ENCODE measurements around the gene KCNQ5.

Gene KCNQ5

DNA sequence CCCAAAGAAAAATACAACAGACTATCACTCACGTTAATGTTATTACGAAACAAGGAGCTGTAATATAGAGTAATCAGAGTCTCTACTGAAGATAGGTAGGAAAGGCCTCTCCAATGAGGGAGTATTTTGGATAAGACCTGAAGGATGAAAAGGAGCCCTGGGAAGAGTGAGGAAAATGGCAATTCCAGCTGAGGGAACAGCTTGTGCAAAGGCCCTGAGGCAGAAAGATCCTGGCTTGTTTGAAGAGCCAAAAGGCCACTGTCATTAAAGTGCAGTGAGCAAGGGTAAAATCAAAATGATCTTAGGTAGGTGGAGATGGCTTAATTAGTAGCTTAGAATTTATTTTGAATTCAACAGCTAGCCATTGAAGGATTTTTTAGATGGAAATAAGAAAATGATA is 464.9 kb downstream of the KCNQ5 start:
- Mint-ChIP-seq H3K27ac (no peak overlapping the region), H3K27me3 (no peaks in the 10 kb centered on the region), H3K36me3 (peaks cover 15% of the 10 kb centered on the region), H3K9me3 (peaks cover 1% of the 10 kb centered on the region), H3K4me3 (no peak overlapping the region), H3K4me1 (no peaks in the 10 kb centered on the region)
- ATAC-seq (ENCODE audit: low read depth) (no peak), DNase-seq (ENCODE audit: low spot score in 2 of 2) (no peak)

DNA sequence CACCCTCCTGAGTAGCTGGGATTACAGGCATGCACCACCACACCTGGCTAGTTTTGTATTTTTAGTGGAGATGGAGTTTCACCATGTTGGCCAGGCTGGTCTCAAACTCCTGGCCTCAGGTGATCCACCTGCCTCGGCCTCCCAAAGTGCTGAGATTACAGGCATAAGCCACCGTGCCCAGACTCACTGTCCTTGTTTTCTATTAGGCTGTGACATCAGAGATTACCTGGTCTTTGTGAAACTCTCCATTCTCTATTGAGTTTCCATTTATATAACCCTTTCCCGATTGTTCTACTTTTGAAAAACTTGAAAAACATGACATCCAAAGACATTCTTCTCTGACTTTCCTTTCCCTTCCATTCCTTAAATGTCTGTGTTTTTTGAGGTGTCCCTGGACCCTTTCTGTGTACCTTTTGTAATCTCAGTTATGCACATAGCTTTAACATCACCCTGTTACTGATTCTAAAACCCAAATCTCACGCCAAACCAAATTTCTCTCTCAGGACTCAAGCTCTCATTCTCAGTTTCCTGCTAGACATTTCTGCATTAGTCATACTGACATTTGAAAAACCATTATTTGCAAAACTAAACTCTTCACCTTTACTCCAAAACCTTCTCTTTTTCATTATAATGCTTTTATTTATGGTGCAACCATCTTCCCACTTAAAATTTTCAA is 466.4 kb downstream of the KCNQ5 start:
- H3K4me3 Mint-ChIP-seq: no peak overlapping the region
- no peaks in the 10 kb centered on the region for H3K4me1 Mint-ChIP-seq
- H3K36me3 Mint-ChIP-seq: peaks cover 20% of the 10 kb centered on the region
- ATAC-seq (ENCODE audit: low read depth) (no peak), DNase-seq (ENCODE audit: low spot score in 2 of 2) (no peak)
- H3K27me3 Mint-ChIP-seq: no peaks in the 10 kb centered on the region
- H3K27ac Mint-ChIP-seq: no peak overlapping the region
- H3K9me3 Mint-ChIP-seq: peaks cover 2% of the 10 kb centered on the region

DNA sequence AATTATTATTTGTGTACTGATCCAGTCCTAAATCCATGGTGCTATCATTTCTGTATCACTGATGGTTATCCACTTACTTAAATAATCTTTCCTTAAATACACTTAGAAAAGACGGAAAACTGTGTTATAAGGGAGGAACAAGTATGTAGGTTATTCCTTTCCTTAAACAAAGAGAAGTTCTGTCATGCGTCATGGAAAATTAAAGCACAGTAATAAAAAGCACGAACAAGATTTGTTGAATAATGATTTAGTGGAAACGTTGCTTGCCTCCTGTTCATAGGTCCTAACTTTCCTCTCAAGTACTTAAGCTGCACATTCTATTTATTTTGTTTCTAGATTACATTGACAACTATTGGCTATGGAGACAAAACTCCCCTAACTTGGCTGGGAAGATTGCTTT is 483.1 kb downstream of the KCNQ5 start:
- Mint-ChIP-seq H3K27ac (no peak overlapping the region), H3K27me3 (no peaks in the 10 kb centered on the region), H3K4me3 (no peak overlapping the region), H3K4me1 (no peaks in the 10 kb centered on the region), H3K9me3 (peaks cover 3% of the 10 kb centered on the region), H3K36me3 (no peaks in the 10 kb centered on the region)
- DNase-seq (ENCODE audit: low spot score in 2 of 2) (no peak), ATAC-seq (ENCODE audit: low read depth) (no peak)

DNA sequence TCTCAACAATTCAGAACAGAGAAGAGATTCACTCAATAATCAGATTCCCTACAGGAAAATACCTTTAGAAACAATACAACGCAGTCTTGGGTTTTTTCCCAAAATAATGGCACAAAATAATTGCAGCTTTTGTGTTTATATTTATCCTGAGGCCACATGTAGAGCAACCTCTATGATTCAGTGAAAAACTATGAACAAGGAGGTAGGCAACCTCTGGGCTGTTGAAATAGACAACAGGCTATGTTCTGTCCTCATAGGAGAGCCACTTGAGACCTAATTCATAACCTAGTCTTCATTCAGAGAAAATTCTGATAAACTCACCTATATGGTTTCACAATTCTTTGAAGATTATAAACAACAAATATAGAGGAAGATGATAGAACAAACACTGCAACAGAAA is 485.2 kb downstream of the KCNQ5 start:
- Mint-ChIP-seq H3K27ac (no peak overlapping the region), H3K4me1 (no peaks in the 10 kb centered on the region), H3K4me3 (no peak overlapping the region), H3K27me3 (no peaks in the 10 kb centered on the region), H3K36me3 (no peaks in the 10 kb centered on the region), H3K9me3 (peaks cover 3% of the 10 kb centered on the region)
- ATAC-seq (ENCODE audit: low read depth) (no peak), DNase-seq (ENCODE audit: low spot score in 2 of 2) (no peak)

DNA sequence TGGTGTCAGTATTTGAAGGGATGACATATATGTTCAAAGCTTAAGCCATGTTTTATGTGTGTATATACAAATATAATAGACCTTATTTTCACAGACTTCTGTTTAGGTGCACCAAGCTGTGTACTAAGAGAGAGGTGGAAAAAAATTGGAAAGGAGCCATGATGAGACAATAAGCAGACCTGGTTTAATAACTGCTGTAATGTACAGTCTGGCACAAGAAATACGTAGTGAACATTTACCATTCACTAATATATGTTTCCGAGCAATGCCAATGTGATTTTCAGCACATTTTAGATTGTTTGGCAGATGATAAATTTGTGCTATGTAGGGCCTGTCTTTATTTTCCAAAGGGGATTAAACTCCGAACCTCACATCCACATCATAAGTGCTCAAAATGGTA is 487.1 kb downstream of the KCNQ5 start:
- ATAC-seq (ENCODE audit: low read depth) (no peak), DNase-seq (ENCODE audit: low spot score in 2 of 2) (no peak)
- H3K4me1 Mint-ChIP-seq: no peaks in the 10 kb centered on the region
- no peak overlapping the region for H3K27ac Mint-ChIP-seq
- H3K9me3 Mint-ChIP-seq: no peaks in the 10 kb centered on the region
- no peaks in the 10 kb centered on the region for H3K27me3 Mint-ChIP-seq
- peaks cover 4% of the 10 kb centered on the region for H3K36me3 Mint-ChIP-seq
- no peak overlapping the region for H3K4me3 Mint-ChIP-seq

DNA sequence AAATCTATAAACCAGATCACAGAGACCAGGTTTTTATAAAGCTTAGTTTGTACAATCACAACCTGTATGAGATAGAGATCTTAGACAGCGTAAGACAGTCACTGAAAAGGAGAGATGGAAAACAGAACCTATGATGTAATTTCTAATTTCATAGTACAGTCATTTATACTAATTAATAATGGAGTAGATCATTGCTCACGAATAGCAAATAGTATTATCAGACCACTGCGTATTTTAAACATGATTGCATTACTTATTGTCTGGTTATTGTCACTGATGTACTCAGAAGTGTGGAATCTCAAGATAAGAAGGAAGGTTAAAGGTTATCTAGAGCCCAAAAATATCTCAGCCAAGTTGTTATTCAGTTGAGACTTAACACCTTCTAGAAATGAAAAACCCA is 487.8 kb downstream of the KCNQ5 start:
- H3K4me1 Mint-ChIP-seq: no peaks in the 10 kb centered on the region
- ATAC-seq (ENCODE audit: low read depth) (no peak), DNase-seq (ENCODE audit: low spot score in 2 of 2) (no peak)
- no peaks in the 10 kb centered on the region for H3K9me3 Mint-ChIP-seq
- peaks cover 4% of the 10 kb centered on the region for H3K36me3 Mint-ChIP-seq
- H3K27me3 Mint-ChIP-seq: no peaks in the 10 kb centered on the region
- H3K27ac Mint-ChIP-seq: no peak overlapping the region
- no peak overlapping the region for H3K4me3 Mint-ChIP-seq

DNA sequence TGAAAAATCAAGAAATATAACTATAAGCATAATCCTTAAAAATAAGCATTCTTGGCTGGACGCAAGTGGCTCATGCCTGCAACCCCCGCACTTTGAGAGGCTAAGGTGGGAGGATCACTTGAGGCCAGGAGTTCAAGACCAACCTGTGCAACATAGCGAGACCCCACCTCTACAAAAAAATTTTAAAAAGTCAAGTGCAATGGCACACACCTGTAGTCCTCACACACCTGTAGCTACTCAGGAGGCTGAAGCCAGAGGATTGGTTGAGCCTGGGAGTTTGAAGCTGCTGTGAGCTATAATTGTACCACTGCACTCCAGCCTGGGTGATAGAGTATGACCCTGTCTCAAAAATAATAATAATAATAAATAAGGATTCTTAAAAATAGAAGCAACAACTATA is 494.5 kb downstream of the KCNQ5 start:
- H3K4me3 Mint-ChIP-seq: no peak overlapping the region
- no peaks in the 10 kb centered on the region for H3K4me1 Mint-ChIP-seq
- no peak overlapping the region for H3K27ac Mint-ChIP-seq
- ATAC-seq (ENCODE audit: low read depth): no peak
- no peaks in the 10 kb centered on the region for H3K27me3 Mint-ChIP-seq
- DNase-seq (ENCODE audit: low spot score in 2 of 2): no peak
- no peaks in the 10 kb centered on the region for H3K9me3 Mint-ChIP-seq
- peaks cover 11% of the 10 kb centered on the region for H3K36me3 Mint-ChIP-seq

DNA sequence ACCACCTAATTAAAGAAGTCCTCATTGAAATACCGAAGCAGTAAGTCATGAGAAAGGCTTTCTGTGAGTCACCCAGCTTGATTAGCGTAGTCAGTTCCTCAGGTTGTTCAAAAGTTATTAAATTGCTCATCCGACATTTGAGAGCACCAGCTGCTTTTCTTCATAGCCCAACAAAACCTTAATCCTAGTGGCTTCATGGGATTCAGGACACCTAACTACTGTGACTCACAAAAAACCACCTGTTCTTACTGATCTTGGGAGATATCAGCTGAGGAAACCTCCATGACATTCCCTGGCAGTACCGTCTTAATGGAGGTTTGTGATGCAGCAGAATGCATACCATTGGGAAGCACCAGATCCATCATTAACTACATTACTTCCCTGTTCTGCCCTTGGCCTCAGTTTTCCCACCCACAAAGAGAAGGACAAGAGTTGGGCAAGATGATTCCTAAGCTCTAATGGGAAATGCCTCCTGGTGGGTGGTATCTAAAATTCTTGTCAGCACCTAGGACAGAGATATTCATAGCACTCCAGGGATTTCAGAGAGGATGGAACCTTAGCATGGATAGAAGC is 499.6 kb downstream of the KCNQ5 start:
- Mint-ChIP-seq H3K36me3 (peaks cover 4% of the 10 kb centered on the region), H3K9me3 (no peaks in the 10 kb centered on the region), H3K4me3 (no peak overlapping the region), H3K27ac (no peak overlapping the region), H3K27me3 (no peaks in the 10 kb centered on the region), H3K4me1 (no peaks in the 10 kb centered on the region)
- no peak for DNase-seq (ENCODE audit: low spot score in 2 of 2)
- ATAC-seq (ENCODE audit: low read depth): no peak

DNA sequence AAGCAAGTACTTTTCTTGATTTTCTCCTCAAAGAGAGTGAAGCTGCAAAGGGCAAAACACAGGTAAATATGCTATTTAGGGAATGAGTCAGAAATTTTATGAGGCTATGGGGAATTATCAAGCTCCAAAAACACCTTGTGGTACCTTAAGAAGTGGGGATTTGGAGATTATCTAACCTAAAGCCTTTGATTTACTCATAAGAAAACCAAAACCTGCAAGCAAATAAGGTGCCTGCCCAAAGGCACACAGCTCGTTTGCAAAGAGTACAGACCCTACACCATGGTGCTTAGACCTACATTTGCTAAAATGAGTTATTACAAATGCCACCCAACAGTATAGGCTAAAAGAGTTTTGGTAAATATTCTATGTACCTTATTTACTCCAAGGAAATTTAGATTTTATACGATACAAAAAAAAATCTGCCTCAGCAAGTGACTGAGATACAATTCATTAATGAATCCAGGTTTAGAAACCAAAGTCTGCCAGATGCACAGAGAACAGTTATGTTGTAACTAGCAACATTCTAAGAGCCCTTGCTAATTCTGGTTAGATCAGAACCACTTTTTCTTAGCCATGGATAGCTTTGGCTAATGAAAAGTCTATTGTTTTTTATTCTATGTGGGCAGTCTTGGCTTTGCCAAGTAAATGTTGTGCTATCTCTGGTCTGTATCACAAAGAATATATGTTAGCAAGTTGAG is 501.9 kb downstream of the KCNQ5 start:
- ATAC-seq (ENCODE audit: low read depth): no peak
- Mint-ChIP-seq H3K36me3 (peaks cover 4% of the 10 kb centered on the region), H3K4me3 (no peak overlapping the region), H3K4me1 (no peaks in the 10 kb centered on the region), H3K9me3 (no peaks in the 10 kb centered on the region), H3K27ac (no peak overlapping the region), H3K27me3 (no peaks in the 10 kb centered on the region)
- no peak for DNase-seq (ENCODE audit: low spot score in 2 of 2)

DNA sequence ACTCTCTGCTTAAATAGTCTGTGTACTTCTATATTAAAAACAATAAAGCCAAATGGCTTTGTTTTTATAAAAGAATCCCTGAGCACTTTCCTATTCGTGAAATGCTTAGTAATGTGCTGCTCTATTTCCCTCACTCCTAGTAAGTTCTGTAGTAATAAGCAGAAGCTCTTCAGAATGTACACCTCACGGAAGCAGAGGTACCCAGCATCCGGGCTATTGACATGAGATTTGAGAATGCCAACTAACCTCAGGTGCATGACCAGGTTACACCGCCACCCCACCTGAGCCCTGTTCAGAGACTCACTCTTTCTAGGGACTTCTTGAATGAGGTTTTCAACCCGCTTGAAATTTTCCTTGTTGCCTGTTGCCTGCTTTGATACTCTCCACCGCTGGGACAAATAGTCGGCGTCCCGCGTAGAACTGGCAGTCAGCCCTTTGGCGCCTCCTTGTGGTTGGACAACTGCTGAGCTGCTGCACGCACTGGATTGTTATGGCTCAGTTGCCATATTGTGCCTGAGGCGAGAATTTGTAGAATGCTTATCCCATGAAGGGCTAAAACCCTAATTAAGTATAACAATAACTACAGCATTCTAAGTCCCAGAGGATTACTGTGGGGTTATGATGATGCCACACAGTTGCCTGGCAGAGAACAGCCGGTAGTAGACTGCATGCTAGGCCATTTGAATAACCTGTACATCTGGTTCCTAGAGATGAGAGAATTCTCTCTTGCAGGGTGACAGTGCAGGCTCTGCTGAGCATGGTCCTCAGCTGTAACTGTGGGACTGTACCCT is 508.0 kb downstream of the KCNQ5 start:
- Mint-ChIP-seq H3K4me3 (peak overlapping the region; percentile 69), H3K9me3 (no peaks in the 10 kb centered on the region), H3K27ac (no peak overlapping the region), H3K27me3 (no peaks in the 10 kb centered on the region), H3K36me3 (peaks cover 6% of the 10 kb centered on the region), H3K4me1 (peaks cover 7% of the 10 kb centered on the region)
- ATAC-seq (ENCODE audit: low read depth): peak; percentile 92
- DNase-seq (ENCODE audit: low spot score in 2 of 2): peak; percentile 84 to 90

DNA sequence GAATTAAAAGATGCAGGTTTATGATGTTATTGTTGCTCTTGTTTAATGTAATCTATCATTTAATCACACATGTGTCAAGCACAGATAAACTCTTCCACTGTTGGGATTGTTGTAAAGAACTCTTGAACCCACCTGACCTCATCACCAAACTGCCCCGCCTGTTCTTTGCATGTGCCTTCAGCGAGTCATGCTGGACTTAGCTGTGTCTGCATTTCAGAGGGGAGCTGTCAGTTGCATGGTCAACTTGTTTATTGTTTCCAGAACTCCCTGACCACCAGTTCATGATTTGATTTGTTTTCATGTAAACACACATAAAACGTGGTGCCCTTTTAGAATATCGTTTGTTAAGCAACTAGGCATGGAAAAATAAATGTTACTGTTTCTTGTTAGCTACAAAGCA is 509.8 kb downstream of the KCNQ5 start:
- Mint-ChIP-seq H3K4me1 (peaks cover 7% of the 10 kb centered on the region), H3K4me3 (no peak overlapping the region), H3K36me3 (peaks cover 8% of the 10 kb centered on the region), H3K27ac (no peak overlapping the region), H3K27me3 (no peaks in the 10 kb centered on the region), H3K9me3 (no peaks in the 10 kb centered on the region)
- ATAC-seq (ENCODE audit: low read depth) (no peak), DNase-seq (ENCODE audit: low spot score in 2 of 2) (no peak)

DNA sequence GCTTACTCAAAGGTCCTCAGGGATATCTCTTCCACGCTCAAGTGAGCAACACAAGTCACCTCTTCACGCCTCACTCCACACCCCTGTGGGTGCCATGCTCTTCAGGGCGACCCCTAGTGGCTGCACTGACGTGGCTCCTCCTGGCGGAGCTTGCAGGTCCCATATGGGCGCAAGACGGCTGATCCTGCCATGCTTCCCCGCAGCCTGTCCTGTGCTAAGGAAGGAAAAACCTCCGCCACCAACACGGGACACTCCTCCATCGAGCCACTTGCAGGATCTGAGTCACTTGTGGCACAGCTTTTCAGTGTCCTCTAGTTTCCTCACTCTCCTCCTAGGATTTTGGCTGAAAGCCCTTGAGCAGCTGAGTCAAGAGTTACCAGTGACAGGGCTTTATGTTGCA is 512.7 kb downstream of the KCNQ5 start:
- Mint-ChIP-seq H3K9me3 (no peaks in the 10 kb centered on the region), H3K4me3 (no peak overlapping the region), H3K4me1 (peaks cover 7% of the 10 kb centered on the region), H3K27me3 (no peaks in the 10 kb centered on the region), H3K27ac (no peak overlapping the region), H3K36me3 (peaks cover 13% of the 10 kb centered on the region)
- ATAC-seq (ENCODE audit: low read depth): peak; percentile 58
- peak; percentile 39 to 44 for DNase-seq (ENCODE audit: low spot score in 2 of 2)

DNA sequence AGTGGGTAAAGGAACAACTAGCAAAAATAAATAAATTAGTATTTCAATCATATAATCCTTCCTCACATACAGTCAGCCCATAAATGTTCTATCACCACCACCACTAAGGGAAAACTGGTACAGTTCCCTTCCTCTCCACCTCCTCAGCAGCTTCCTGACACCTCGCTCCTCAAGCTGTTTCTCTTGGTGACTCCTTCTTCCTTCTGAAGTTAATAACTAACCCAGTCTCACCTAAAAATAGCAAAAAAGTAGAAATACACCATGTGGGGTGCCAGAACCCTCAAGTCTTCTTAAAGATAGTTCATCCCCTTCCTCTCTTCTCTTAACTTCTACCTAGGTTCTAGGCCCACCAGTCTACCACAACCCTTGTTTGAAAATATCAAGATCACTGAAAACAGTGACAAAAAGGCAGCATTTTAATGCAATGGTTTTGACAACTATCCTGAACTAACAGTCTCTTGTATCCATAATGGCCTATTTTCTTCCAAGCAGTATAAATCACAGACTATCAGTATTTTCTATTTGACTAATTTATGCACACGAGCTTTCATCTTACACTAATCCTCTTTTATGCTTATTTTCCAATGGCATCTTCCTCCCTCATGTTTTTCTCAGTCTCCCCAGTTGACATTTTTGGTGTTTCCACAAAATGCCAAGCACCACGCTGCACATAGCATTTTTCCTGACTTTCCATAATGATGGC is 518.0 kb downstream of the KCNQ5 start:
- Mint-ChIP-seq H3K27me3 (no peaks in the 10 kb centered on the region), H3K36me3 (peaks cover 23% of the 10 kb centered on the region), H3K27ac (no peak overlapping the region), H3K4me3 (no peak overlapping the region), H3K9me3 (no peaks in the 10 kb centered on the region), H3K4me1 (no peaks in the 10 kb centered on the region)
- ATAC-seq (ENCODE audit: low read depth) (no peak), DNase-seq (ENCODE audit: low spot score in 2 of 2) (no peak)

DNA sequence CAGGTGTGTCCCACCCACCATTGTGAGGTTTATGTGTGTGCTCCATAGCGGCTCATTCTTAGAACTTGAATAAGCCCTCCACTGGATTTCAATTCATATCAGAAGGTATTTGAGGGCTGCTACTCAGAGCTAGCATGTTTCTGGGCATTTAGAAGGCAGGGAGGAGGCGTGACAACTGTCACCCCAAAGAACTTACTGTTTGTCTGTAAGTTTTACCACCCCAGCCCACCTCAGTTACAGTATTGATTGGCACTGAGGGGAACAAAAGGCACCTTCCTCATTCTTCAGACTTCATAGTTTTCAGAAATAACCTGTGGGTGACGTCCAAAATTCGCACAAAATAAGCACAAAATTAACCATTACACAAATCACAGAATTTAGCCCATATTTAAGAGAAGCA is 521.7 kb downstream of the KCNQ5 start:
- DNase-seq (ENCODE audit: low spot score in 2 of 2) (no peak), ATAC-seq (ENCODE audit: low read depth) (no peak)
- Mint-ChIP-seq H3K4me3 (no peak overlapping the region), H3K27me3 (no peaks in the 10 kb centered on the region), H3K9me3 (peaks cover 3% of the 10 kb centered on the region), H3K4me1 (peaks cover 5% of the 10 kb centered on the region), H3K36me3 (peaks cover 22% of the 10 kb centered on the region), H3K27ac (no peak overlapping the region)

Data from memory B cell (primary cell).